GM18858 (cell line): ENCODE measurements around the gene SLC45A1.
"Not testable (repeated sequence)": the region's sequence is repeated elsewhere in the genome, so short reads cannot be mapped to it uniquely, and the experiment has no call there.

ENCODE experiments used
- ATAC-seq: cut with Tn5 transposase; IDR thresholded peaks from one replicate; pipeline ENCODE4 v1.9.1; 2021; ENCODE audit not compliant: unreplicated experiment

SLC45A1 gene

GRCh38 chr1:8317647-8318381 lies at the start of gene SLC45A1:
Gene SLC45A1 (plus strand): TSS chr1:8318114. CDS start chr1:8324330, 6,216 bp downstream.
- ATAC-seq = no peak

- no peak for ATAC-seq
Observed at GRCh38 chr1:8273036-8273435, 44.9 kb upstream of the SLC45A1 start.

DNA sequence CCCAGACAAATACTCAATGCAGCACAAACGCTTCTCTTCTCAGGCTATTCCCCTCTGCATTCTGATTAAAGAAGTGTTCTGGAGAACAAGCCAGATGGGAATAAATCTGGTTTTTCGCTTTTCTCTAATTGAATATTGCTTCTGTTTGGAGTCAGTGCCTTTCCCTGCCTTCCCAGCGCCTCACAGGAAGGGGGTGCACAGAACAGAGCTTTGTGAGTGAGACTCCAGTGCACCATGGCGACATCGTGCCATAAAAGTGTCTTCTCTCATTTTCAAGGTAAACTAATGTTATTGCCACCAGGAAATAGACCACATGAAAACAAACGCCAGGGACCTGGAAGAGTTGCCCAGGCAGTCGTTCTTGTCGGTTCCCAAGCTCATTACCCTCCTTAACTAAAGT lies 43.6 kb upstream of the SLC45A1 start:
- ATAC-seq = no peak

- ATAC-seq = no peak
Observed at GRCh38 chr1:8276173-8276914, 41.6 kb upstream of the SLC45A1 start.

GRCh38 chr1:8276932-8277331 lies 41.0 kb upstream of the SLC45A1 start:
- no peak for ATAC-seq

DNA sequence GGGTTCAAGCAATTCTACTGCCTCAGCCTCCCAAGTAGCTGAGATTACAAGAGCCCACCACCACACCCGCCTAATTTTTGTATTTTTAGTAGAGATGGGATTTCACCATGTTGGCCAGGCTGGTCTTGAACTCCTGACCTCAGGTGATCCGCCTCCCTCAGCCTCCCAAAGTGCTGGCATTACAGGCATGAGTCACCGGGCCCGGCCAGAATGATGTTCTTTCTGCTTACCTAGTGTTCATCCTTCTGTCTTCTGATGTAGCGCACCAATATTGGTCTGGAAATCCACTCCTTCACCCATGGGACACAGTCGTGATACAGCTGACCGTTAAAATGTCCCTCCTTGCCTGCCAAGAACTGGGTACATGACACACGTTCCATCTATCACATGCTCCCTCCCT lies 39.2 kb upstream of the SLC45A1 start:
- ATAC-seq = not testable (repeated sequence)

GRCh38 chr1:8281843-8282509 lies 35.9 kb upstream of the SLC45A1 start:
- no peak for ATAC-seq

DNA sequence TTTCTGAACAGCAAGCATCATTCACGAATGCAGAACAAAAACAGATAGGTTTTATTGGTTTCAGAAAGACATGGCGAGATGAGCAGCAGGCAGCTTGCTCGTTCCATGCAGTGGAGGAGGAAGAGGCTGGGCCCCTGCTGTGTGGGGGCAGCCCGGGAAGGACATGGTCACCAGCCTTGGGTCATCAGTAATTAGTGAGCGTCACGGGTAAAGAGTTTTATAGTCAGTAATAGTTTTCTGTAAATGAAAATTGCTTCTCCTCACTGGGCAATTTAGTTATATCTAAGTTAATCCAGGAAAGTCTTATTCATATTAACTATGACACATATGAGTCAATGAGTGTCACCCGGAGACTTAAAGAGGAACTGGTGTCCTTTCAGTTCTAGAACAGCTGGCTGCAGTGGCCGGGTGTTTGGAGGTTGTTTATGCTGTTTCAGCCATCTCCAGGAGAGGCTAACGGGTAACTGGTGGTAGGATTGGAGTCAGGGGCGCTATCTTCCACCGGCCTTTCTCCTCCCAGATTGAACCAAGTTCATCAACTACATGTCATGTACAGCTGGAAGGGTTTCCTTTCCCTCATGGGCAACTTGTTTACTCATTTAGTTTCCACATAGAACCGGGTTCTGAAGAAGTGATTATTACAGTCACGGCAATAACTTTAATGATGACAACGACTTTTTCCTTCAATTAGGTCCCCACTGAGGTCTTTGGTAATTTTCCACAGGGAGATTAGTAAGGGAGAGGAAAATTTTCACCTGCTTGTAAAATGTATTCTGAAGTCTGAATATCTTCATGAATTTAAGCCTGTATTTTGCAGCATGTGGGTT lies 34.6 kb upstream of the SLC45A1 start:
- ATAC-seq = peak; percentile 93

GRCh38 chr1:8284127-8284526 lies 33.8 kb upstream of the SLC45A1 start:
- no peak for ATAC-seq

GRCh38 chr1:8285103-8285502 lies 32.8 kb upstream of the SLC45A1 start:
- ATAC-seq = no peak

GRCh38 chr1:8285965-8286364 lies 31.9 kb upstream of the SLC45A1 start:
- no peak for ATAC-seq

GRCh38 chr1:8293118-8293517 lies 24.8 kb upstream of the SLC45A1 start:
- ATAC-seq = no peak

DNA sequence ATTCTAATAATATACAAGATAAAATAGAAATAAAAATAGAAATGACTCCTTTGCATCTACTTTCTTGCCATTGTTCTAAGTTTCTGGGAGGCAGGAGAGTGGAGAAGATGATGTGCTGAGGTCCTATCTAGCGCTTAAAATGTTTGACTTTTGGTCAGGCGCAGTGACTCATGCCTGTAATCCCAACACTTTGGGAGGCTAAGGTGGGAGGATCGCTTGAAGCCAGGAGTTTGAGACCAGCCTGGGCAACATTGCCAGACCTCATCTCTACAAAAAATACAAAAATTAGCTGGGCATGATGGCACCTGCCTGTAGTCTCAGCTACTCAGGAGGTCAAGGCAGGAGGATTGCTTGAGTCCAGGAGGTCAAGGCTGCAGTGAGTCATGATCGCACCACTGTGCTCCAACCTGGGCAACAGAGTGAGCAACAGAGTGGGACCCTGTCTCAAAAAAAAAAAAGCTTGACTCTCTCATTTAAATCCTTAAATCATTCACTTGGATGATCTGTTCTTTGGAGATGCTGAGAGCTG lies 24.2 kb upstream of the SLC45A1 start:
- ATAC-seq = no peak

DNA sequence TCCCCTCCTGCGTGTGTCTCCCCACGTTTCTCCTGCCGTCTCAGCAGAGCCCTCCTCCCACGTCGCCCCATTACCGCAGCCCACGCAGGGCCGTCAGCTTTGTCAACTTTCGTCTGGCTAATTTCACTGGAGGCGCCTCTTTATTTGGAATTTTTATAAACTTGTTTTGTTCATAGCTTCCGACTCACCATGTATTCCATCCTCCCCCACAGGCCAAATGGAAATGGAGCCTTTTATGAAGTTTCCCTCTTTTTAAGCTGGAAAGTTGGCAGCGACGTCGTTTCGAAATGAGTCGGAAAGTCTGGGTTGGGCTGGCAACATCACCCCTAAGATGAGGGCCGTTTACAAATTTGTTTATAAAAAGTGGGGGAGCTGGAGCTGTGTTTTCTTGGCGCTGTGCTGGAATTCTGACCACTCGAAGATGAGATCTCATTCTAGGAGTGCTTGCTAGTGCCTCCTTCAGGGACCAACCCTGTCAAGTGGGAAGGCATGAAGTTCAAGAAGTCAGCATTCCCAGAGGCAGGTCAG lies 23.7 kb upstream of the SLC45A1 start:
- no peak for ATAC-seq

- no peak for ATAC-seq
Observed at GRCh38 chr1:8297245-8297644, 20.7 kb upstream of the SLC45A1 start.

GRCh38 chr1:8299963-8300362 lies 18.0 kb upstream of the SLC45A1 start:
- no peak for ATAC-seq

DNA sequence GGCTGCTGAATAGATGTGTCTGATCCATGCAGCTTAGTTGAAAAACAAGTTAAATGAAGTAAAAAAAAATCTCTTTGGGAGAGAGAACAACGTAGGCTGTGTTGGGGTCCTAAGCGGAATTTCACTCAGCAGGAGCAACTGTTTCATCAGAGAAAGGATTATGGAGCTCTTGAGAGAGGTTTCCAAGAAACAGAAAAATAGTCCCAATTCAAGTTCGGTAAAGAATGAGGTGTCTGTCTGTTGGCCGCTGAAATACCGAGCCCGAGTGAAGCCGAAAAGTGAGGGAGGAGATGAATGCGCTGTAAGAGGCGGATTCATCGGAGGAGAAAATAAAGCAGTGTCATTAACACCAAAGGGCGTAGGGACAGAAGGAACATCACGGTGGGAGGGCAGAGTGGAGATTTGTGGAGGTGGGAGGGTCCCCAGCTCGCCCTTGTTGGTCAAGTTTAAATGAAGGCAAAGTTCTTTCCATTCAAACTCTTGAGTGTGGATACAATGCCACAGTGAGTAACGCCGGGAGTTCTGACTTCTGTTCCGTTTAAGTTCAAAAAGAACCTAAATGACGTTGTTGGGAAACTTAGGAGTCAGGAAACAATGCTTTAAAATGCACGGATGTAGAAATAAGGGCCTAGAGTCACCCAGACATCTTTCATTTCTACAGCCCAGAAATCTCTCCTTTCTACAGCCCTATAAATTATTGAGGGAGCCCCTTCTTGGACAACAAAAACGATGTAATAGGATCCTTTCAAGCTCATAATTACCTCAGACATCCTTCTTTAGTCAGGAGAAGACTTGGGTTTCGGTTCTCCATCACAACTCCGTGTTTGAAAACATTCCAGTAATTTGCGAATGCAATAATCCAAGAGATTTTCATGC lies 15.6 kb upstream of the SLC45A1 start:
- ATAC-seq = no peak

- no peak for ATAC-seq
Observed at GRCh38 chr1:8303141-8303540, 14.8 kb upstream of the SLC45A1 start.

- no peak for ATAC-seq
Observed at GRCh38 chr1:8303876-8304275, 14.0 kb upstream of the SLC45A1 start.

- no peak for ATAC-seq
Observed at GRCh38 chr1:8307628-8308027, 10.3 kb upstream of the SLC45A1 start.
